ENCODE measurements around the gene ADAM12.

ADAM12 gene

DNA sequence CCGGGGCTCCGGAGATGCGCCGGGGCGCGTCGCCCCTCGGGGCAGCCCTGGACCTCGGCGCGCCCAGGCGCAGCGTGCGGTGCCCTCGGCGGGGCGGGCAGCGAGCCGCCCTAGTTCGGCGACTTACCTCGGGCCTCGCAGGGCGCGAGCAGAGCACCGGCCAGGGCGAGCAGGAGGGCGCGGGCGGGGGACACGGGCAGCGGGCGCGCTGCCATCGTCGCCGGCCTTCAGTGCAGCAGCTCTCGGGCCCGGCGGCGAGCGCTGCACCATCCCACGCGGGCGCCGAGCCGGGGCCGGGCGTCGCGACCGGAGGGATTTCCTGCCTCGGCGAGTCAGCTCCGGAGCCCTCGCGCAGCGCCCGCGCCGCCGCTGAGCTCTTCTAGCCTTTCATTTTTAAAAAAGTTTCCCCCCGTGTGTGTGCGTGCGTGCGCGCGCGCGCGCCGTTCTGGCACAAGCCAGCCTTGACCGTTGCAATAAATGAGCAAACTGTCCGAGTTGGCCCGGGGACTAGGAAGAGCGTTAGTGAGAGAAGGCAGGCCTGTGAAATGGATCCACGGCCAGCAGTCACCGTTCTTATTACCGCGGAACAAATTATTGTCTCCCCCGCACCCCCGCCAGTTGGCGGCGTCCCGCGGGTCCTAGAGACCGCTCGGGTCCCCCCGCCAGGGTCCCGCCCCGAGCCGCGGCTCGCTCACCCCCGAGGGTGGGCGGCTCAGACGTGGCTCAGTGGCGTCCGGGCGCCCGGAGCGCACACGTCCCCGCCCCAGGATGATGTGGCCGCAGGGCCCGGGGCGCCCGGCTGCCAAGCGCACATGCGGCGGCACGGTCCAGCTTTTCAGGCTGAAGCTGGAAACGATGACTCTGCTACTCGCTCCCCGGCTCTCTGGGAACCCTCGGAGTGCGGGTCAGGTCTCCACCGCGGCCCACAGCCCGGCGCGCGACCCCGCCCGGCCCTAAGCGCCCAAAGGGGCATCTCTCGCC, at the start of gene ADAM12:
Gene ADAM12, minus strand, starts transcription at position 547 of the 981 bp plus-strand sequence. Its CDS starts 332 bp downstream, at position 215.
- TF ChIP-seq CTCF (conservative IDR thresholded peaks at IDR 0.05), result no peak
- no peak within 1 kb of the TSS; the same call in 1 of the 2 replicates for H3K27ac ChIP-seq

- TF ChIP-seq CTCF (conservative IDR thresholded peaks at IDR 0.05), result no peak
Measured at GRCh38 chr10:126437635-126438406, 49.5 kb upstream of the ADAM12 start.

GRCh38 chr10:126434235-126434634, 46.0 kb upstream of the ADAM12 start:
- H3K27ac ChIP-seq, result no peak overlapping the region
- no peak for TF ChIP-seq CTCF (conservative IDR thresholded peaks at IDR 0.05)

More at GRCh38 chr10:126437635-126438406, 49.5 kb upstream of the ADAM12 start:
- no peak overlapping the region for H3K27ac ChIP-seq

DNA sequence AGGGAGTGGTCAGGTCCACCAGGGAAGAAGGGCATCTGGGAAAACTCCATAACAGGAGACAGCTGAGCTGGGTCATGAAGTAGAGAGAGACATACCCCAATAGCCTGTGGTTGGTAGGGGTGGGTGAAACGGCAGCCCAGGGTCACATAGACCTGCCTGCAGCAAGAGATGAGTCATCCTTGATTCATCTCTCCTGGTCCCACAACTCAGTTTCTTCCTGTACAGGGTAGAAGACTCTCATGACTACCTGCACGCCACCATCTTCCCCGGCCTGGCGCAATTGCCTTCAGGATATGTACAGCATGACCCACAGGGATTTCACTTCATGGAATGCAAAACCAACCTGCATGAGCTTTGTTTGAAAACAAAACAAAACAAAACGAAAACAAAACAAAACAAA, 45.1 kb upstream of the ADAM12 start:
- H3K27ac ChIP-seq, result no peak overlapping the region

DNA sequence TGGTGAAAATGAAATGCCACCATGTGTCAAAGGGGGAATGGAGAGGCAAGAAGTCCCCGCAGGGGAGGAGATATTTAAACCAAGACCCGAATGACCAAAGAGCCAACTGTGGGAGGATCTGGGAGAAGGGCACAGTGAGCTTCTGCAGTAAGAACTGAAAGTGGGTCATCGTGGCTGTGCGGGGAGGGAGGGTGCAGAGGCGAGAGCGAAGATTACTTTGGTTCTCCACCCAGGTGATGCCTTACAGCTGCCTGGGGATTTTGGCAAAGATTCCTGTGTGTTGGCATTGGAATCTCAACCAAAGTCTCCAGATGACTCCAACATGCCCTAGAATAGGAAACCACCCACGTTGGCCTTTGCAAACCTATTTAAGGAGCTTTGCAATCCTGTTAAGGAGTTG, 44.2 kb upstream of the ADAM12 start:
- no peak overlapping the region for H3K27ac ChIP-seq
- TF ChIP-seq CTCF (conservative IDR thresholded peaks at IDR 0.05), result no peak

More for the DNA sequence above, 45.1 kb upstream of the ADAM12 start:
- no peak for TF ChIP-seq CTCF (conservative IDR thresholded peaks at IDR 0.05)

DNA sequence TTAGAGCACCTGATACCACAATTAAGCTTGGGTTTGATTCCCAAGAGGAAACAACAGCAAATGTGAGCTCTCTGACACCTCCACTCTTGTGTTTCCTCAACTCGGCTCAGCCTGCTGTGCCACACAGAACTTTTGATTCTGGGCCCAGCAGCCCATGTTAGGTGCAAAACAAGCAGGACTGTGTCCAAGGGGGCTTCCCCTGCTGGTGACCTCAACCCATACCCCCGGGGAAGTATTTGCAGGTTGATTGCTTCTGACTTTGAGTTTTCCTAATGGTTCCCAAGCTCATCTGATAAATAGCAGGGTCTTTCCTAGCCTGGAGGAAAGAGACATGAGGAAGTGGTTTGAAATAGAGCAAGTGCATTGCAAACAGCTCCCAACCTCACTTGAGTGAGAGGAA, 43.5 kb upstream of the ADAM12 start:
- TF ChIP-seq CTCF (conservative IDR thresholded peaks at IDR 0.05), result no peak

DNA sequence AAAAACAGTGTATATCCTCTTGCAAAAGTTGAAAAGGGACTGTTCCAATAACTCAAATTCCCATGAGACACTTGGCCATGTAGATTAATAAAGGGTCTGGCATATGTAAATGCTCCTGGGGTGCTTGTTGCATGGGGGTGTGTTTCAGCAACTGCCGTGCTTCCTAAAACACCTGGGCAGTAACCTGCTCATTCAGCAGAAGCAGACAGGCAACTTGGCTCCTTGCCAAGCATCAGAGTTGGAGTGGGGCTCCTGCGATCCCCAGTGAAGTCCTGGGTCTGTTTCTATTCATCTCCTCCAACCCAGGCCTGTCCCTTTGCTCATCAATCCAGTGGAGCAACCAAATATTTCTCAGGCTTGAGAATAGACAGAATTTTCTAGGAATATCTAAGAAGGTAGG, 42.2 kb upstream of the ADAM12 start:
- no peak for TF ChIP-seq CTCF (conservative IDR thresholded peaks at IDR 0.05)
- H3K27ac ChIP-seq, result no peak overlapping the region

More for the DNA sequence above, 43.5 kb upstream of the ADAM12 start:
- H3K27ac ChIP-seq, result no peak overlapping the region
